K562 (cell line): ENCODE results near the gene DISC1. TPM values are rescaled to one million over a fixed set of nuclear protein-coding genes. Genes with fewer than 3 reads are reported as not detected.

Source experiments
- ATAC-seq: fragments of 200-7000 bp; cut with Tn5 transposase; 3 replicates; pipeline ENCODE4 v1.9.1; 2020; ENCODE audit warnings: moderate library complexity
- BruUV-seq: library from RNA; stranded (reverse); fragments of 400-500 nt; replicated peaks from 2 replicates; lab custom pipeline; 2021; lab: Mats Ljungman, UMichigan
- CTCF ChIA-PET: fragments of 300-600 bp; formaldehyde crosslinking; extraction: SDS; loops from one replicate; lab custom pipeline; 2021; ENCODE audit warnings: low intra/inter-chr PET ratio; lab: Yijun Ruan, JAX
- POLR2A ChIA-PET: fragments of 300-600, 350-650 bp; sonication (Branson Sonifier 250); formaldehyde crosslinking; extraction: SDS; loops from one replicate; lab custom pipeline; 2021; ENCODE audit warnings: antibody characterized with exemption, inconsistent platforms; lab: Yijun Ruan, JAX
- DNase-seq, 4 experiments: peaks; one replicate each; pipeline versions ENCODE4 v3.0.0 to v3.0.0-alpha.2; 2011 to 2018; ENCODE audit warnings: low spot score in 3 of 4, mixed read lengths in 3 of 4; ENCODE audit errors: extremely low read depth in 1 of 4
- FAIRE-seq: peaks from 2 replicates; lab custom pipeline; 2011; peaks lifted over from hg19 to GRCh38; lab: Jason Lieb, UNC
- H2AFZ ChIP-seq: 2 replicates; pipeline ENCODE4 v1.6.0; 2011; ENCODE audit warnings: low read depth, low read length, control low read depth, inconsistent platforms
- H3K27ac ChIP-seq: fragments of 200-600 bp; 3 replicates; pipeline ENCODE4 v1.8.0; 2011; ENCODE audit warnings: low read depth, mild to moderate bottlenecking, control low read depth, inconsistent platforms, low read length, moderate library complexity, mixed read lengths; ENCODE audit errors: extremely low read depth
- H3K27me3 ChIP-seq, 2 experiments: fragments of 300-600 bp in 1 of 2; 2 replicates in 1 of 2; 3 replicates in 1 of 2; pipeline versions ENCODE4 v1.6.0 to v1.8.0; 2011; ENCODE audit warnings: inconsistent platforms in 2 of 2, low read length in 2 of 2, mild to moderate bottlenecking in 1 of 2, mixed read lengths in 1 of 2, moderate library complexity in 1 of 2; ENCODE audit not compliant: control insufficient read depth in 2 of 2, insufficient read depth in 2 of 2
- H3K36me3 ChIP-seq: fragments of 300-600 bp; 3 replicates; pipeline ENCODE4 v1.8.0; 2011; ENCODE audit warnings: mild to moderate bottlenecking, low read length, inconsistent platforms; ENCODE audit not compliant: control insufficient read depth, insufficient read depth
- H3K4me1 ChIP-seq, 2 experiments: fragments of 200-600 bp in 1 of 2; replicated peaks in 1 of 2; 2 replicates in 1 of 2; 3 replicates in 1 of 2; pipeline versions ENCODE4 v1.5.1 to v1.8.0; 2011; ENCODE audit warnings: inconsistent platforms in 2 of 2, low read length in 2 of 2, mild to moderate bottlenecking in 1 of 2, mixed read lengths in 1 of 2, moderate library complexity in 1 of 2; ENCODE audit not compliant: control insufficient read depth in 2 of 2, insufficient read depth in 2 of 2
- H3K4me2 ChIP-seq: 2 replicates; pipeline ENCODE4 v1.6.1; 2011; ENCODE audit warnings: low read length, control low read depth, inconsistent platforms, mixed read lengths; ENCODE audit not compliant: insufficient read depth
- H3K4me3 ChIP-seq: fragments of 200-600 bp; sonication (generic), shearing (Covaris generic); 2 replicates; pipeline ENCODE4 v1.5.1; 2016; ENCODE audit warnings: control low read depth, inconsistent platforms
- H3K79me2 ChIP-seq: fragments of 200-600 bp; 3 replicates; pipeline ENCODE4 v1.8.0; 2011; ENCODE audit warnings: low read length, inconsistent platforms; ENCODE audit not compliant: control insufficient read depth, insufficient read depth
- H3K9ac ChIP-seq, 2 experiments: 2 replicates each; pipeline versions ENCODE4 v1.6.0 to v1.6.1; 2011; ENCODE audit warnings: low read depth in 2 of 2, low read length in 2 of 2, control low read depth in 1 of 2, inconsistent platforms in 1 of 2, mild to moderate bottlenecking in 1 of 2, mixed read lengths in 1 of 2; ENCODE audit not compliant: insufficient read depth in 1 of 2
- H3K9me1 ChIP-seq: one replicate; pipeline ENCODE4 v1.6.0; 2011; ENCODE audit warnings: inconsistent platforms, mild to moderate bottlenecking, low read length, moderate library complexity; ENCODE audit not compliant: control insufficient read depth, insufficient read depth
- H3K9me3 ChIP-seq: replicated peaks from 2 replicates; pipeline ENCODE4 v1.5.1; 2011; ENCODE audit warnings: low read depth, low read length, inconsistent platforms; ENCODE audit not compliant: control insufficient read depth, insufficient read depth
- H4K20me1 ChIP-seq: replicated peaks from 2 replicates; pipeline ENCODE4 v1.6.1; 2011; ENCODE audit warnings: low read length, inconsistent platforms, mixed read lengths; ENCODE audit not compliant: control insufficient read depth, insufficient read depth
- CC2D1A ChIP-seq: fragments of 450-650 bp; IDR thresholded peaks from 2 replicates; pipeline ENCODE4 v1.6.1; 2017; ENCODE audit warnings: mild to moderate bottlenecking
- CEBPG ChIP-seq, 3 experiments: fragments of 200-800 bp in 1 of 3; sonication (Bioruptor generic) in 1 of 3; sonication (generic) in 1 of 3; formaldehyde crosslinking in 1 of 3; IDR thresholded peaks in 2 of 3; conservative IDR thresholded peaks in 1 of 3; 2 replicates each; pipeline versions ENCODE4 v1.6.1 to v1.8.0; 2016 to 2022; ENCODE audit warnings: missing compliant biosample characterization in 2 of 3, missing genetic modification characterization in 2 of 3, mild to moderate bottlenecking in 1 of 3, missing genetic modification reagents in 1 of 3
- CEBPZ ChIP-seq: fragments of 150-350 bp; IDR thresholded peaks from 2 replicates; pipeline ENCODE4 v1.6.1; 2014; ENCODE audit warnings: low read depth, mild to moderate bottlenecking, low read length, borderline replicate concordance
- MCM2 ChIP-seq: fragments of 450-650 bp; IDR thresholded peaks from 2 replicates; pipeline ENCODE4 v1.6.1; 2017; ENCODE audit warnings: low read depth, mild to moderate bottlenecking
- PML ChIP-seq: IDR thresholded peaks from 2 replicates; pipeline ENCODE4 v1.6.1; 2012; ENCODE audit warnings: low read length, inconsistent platforms
- PRPF4 ChIP-seq: fragments of 200-400 bp; formaldehyde crosslinking; IDR thresholded peaks from one replicate; pipeline ENCODE4 v1.6.1; 2017; ENCODE audit warnings: low read length, low read depth, mild to moderate bottlenecking; ENCODE audit not compliant: insufficient read depth, poor library complexity, severe bottlenecking
- PURB ChIP-seq: sonication (generic); formaldehyde crosslinking; IDR thresholded peaks from 2 replicates; pipeline ENCODE4 v1.9.0; 2021; ENCODE audit warnings: low read depth, mild to moderate bottlenecking, missing genetic modification reagents
- RFX1 ChIP-seq: fragments of 450-650 bp; IDR thresholded peaks from 2 replicates; pipeline ENCODE4 v1.6.1; 2016; ENCODE audit warnings: mild to moderate bottlenecking, moderate library complexity
- SETDB1 ChIP-seq: IDR thresholded peaks from one replicate; pipeline ENCODE4 v1.6.1; 2012; ENCODE audit warnings: low read length, control low read depth, inconsistent platforms
- SNIP1 ChIP-seq: fragments of 450-650 bp; IDR thresholded peaks from 2 replicates; pipeline ENCODE4 v1.7.1; 2017; ENCODE audit warnings: low read depth, mild to moderate bottlenecking
- SPI1 ChIP-seq: IDR thresholded peaks from 2 replicates; pipeline ENCODE4 v1.6.1; 2011; ENCODE audit warnings: low read depth, low read length, control low read depth, borderline replicate concordance
- SRSF1 ChIP-seq: fragments of 200-400 bp; formaldehyde crosslinking; IDR thresholded peaks from 2 replicates; pipeline ENCODE4 v1.6.1; 2017; ENCODE audit warnings: mild to moderate bottlenecking, low read depth, low read length, moderate library complexity
- TFAM ChIP-seq: fragments of 250-450 bp; sonication (Bioruptor Pico); conservative IDR thresholded peaks from 2 replicates; pipeline ENCODE4 v1.5.0; 2021; ENCODE audit warnings: mild to moderate bottlenecking, moderate library complexity
- YY1 ChIP-seq, 3 experiments: IDR thresholded peaks; 2 replicates each; pipeline ENCODE4 v1.6.1; 2011; ENCODE audit warnings: low read length in 2 of 3, mild to moderate bottlenecking in 2 of 3, moderate library complexity in 2 of 3, borderline replicate concordance in 1 of 3, control low read depth in 1 of 3, low read depth in 1 of 3; ENCODE audit not compliant: insufficient read depth in 3 of 3, insufficient replicate concordance in 2 of 3, control insufficient read depth in 1 of 3, insufficient read length in 1 of 3; ENCODE audit errors: extremely low read depth in 1 of 3
- ZNF212 ChIP-seq: fragments of 450-650 bp; formaldehyde crosslinking; IDR thresholded peaks from 2 replicates; pipeline ENCODE4 v1.4.0; 2020; ENCODE audit warnings: mild to moderate bottlenecking
- ZNF253 ChIP-seq: fragments of 250-450 bp; sonication (Bioruptor Pico); conservative IDR thresholded peaks from 2 replicates; pipeline ENCODE4 v1.6.1; 2021; ENCODE audit warnings: mild to moderate bottlenecking
- WGBS: fragments of 100-300 bp; shearing (Covaris generic); methylation state at CpG from one replicate; pipeline ENCODE4 v1.1.6; 2016; ENCODE audit warnings: low coverage, mixed read lengths; ENCODE audit not compliant: insufficient coverage; ENCODE audit errors: missing lambda C conversion rate; 5-methylcytosine and 5-hydroxymethylcytosine counted together
- in situ Hi-C: fragments of 300-500 bp; cut with MboI; formaldehyde crosslinking; loops from 4 replicates; pipeline ENCODE4 v1.15.0; 2018; ENCODE audit warnings: inconsistent platforms, mixed read lengths
- intact Hi-C: fragments of 100-400 bp; cut with micrococcal nuclease; formaldehyde crosslinking; loops from 2 replicates; pipeline ENCODE4 v1.14.2; 2022
- polyA plus RNA-seq, 8 experiments: library from polyadenylated mRNA; depleted of rRNA in 4 of 8; stranded (reverse) in 5 of 8; unstranded in 3 of 8; fragments of >200 nt; fragmentation: Nextera tagmentation in 2 of 8; fragmentation: Illumina TruSeq in 1 of 8; extraction: Ambion mirVana in 2 of 8; extraction: Trizol in 1 of 8; gene quantifications; 2 replicates each; pipeline versions ENCODE4 v1.2.1 to v1.2.3, GENCODE V29; 2011 to 2014; ENCODE audit warnings: inconsistent platforms in 1 of 8, missing spikeins in 1 of 8
- total RNA-seq, 7 experiments: library from RNA; depleted of rRNA in 6 of 7; stranded (reverse); fragments of >200 nt in 6 of 7; fragmentation: Illumina TruSeq in 2 of 7; extraction: Trizol in 2 of 7; gene quantifications; 2 replicates each; pipeline versions ENCODE4 v1.2.1 to v1.2.3, GENCODE V29; 2011 to 2021; ENCODE audit warnings: low replicate concordance in 1 of 7
- TF ChIP-seq, protein P1 (sequence below): fragments of 250-450 bp; sonication (Bioruptor Pico); IDR thresholded peaks from 2 replicates; pipeline ENCODE4 v1.8.0; 2022; ENCODE audit warnings: moderate library complexity, mild to moderate bottlenecking, inconsistent platforms

Gene DISC1
- total and polyA plus RNA-seq, 9 of the 15 experiments (the other 6 are each of a cell fraction or from before 2014, with no cell fraction given): 0.01 to 0.11 (median 0.08) TPM; not detected in 1

GRCh38 chr1:232037774-232038388, 411.3 kb downstream of the DISC1 start:
- TF ChIP-seq TFAM: no peak
- no peak for TF ChIP-seq CC2D1A
- no peak for TF ChIP-seq PURB (CRISPR knock-in tag)
- TF ChIP-seq SPI1: no peak
- TF ChIP-seq ZNF212 (CRISPR knock-in tag): no peak
- TF ChIP-seq ZNF253 (CRISPR knock-in tag): no peak
- no peak for TF ChIP-seq CEBPZ
- TF ChIP-seq MCM2: no peak
- no peak for TF ChIP-seq RFX1
- TF ChIP-seq PRPF4: no peak
- TF ChIP-seq SRSF1: no peak
- TF ChIP-seq, protein P1, sequence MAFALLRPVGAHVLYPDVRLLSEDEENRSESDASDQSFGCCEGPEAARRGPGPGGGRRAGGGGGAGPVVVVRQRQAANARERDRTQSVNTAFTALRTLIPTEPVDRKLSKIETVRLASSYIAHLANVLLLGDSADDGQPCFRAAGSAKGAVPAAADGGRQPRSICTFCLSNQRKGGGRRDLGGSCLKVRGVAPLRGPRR (CRISPR knock-in tag): no peak
- no peak for TF ChIP-seq YY1 (IDR thresholded peaks at IDR 0.05; ENCODE audit: borderline replicate concordance in 1 of 3, control insufficient read depth in 1 of 3, extremely low read depth in 1 of 3, insufficient read depth in 3 of 3, insufficient read length in 1 of 3, insufficient replicate concordance in 2 of 3, low read depth in 1 of 3, low read length in 2 of 3)
- no peak for TF ChIP-seq SNIP1
- TF ChIP-seq PML: no peak
- TF ChIP-seq SETDB1: no peak
- no peak for TF ChIP-seq CEBPG (CRISPR knock-in tag; IDR thresholded peaks at IDR 0.05)
- TF ChIP-seq CEBPG (tag; conservative IDR thresholded peaks at IDR 0.05 in 1 of 2, IDR thresholded peaks at IDR 0.05 in 1 of 2): no peak
- no peak overlapping the region for H3K27ac ChIP-seq
- H3K36me3 ChIP-seq: no peaks in the 10 kb centered on the region
- H3K4me2 ChIP-seq: no peak overlapping the region
- CTCF ChIA-PET: no interaction called here
- H3K9ac ChIP-seq: no peak overlapping the region
- H3K27me3 ChIP-seq: no peaks in the 10 kb centered on the region
- intact Hi-C loops: no loop called here
- H3K9me3 ChIP-seq: no peaks in the 10 kb centered on the region; the same call in 1 of the 2 replicates
- no peaks in the 10 kb centered on the region for H3K79me2 ChIP-seq
- FAIRE-seq (no peak), DNase-seq (no peak), ATAC-seq (no peak)
- H3K4me1 ChIP-seq: no peaks in the 10 kb centered on the region
- H4K20me1 ChIP-seq: no peaks in the 10 kb centered on the region
- no peak overlapping the region for H2AFZ ChIP-seq
- in situ Hi-C loops: no loop called here
- POLR2A ChIA-PET: no interaction called here
- no peak overlapping the region for H3K4me3 ChIP-seq
- H3K9me1 ChIP-seq: no peaks in the 10 kb centered on the region
- 0% methylated on average over 1 of the region's 1 CpG for WGBS
- no TSS peak for BruUV-seq
